K562 (cell line): Measurements from ENCODE around the gene PSORS1C1. TPM values are rescaled to one million over a fixed set of nuclear protein-coding genes. Genes with fewer than 3 reads are reported as not detected.

ENCODE experiments used
- ARID3B ChIP-seq: fragments of 250-450 bp; sonication (Bioruptor Pico); IDR thresholded peaks from 2 replicates; pipeline ENCODE4 v1.4.0; 2020; ENCODE audit warnings: borderline replicate concordance
- BHLHE40 ChIP-seq: IDR thresholded peaks from 2 replicates; pipeline ENCODE4 v1.6.1; 2011; ENCODE audit warnings: low read length, improper control_type of control experiment
- BRCA1 ChIP-seq, 2 experiments: fragments of 450-650 bp in 1 of 2; sonication (generic) in 1 of 2; formaldehyde crosslinking in 1 of 2; IDR thresholded peaks; 2 replicates each; pipeline versions ENCODE4 v1.5.0 to v1.6.1; 2017 to 2020; ENCODE audit warnings: mild to moderate bottlenecking in 1 of 2, missing genetic modification reagents in 1 of 2
- CHAMP1 ChIP-seq: fragments of 450-650 bp; IDR thresholded peaks from 2 replicates; pipeline ENCODE4 v1.6.1; 2016; ENCODE audit warnings: mild to moderate bottlenecking
- EGR1 ChIP-seq: fragments of 450-650 bp; conservative IDR thresholded peaks from 2 replicates; pipeline ENCODE4 v1.6.1; 2017; ENCODE audit warnings: mild to moderate bottlenecking
- GTF2A2 ChIP-seq: IDR thresholded peaks from 2 replicates; pipeline ENCODE4 v1.6.1; 2016; ENCODE audit warnings: mild to moderate bottlenecking, missing genetic modification characterization, missing compliant biosample characterization
- HMGN3 ChIP-seq: IDR thresholded peaks from 2 replicates; pipeline ENCODE4 v1.6.1; 2011; ENCODE audit warnings: borderline replicate concordance, low read depth, mild to moderate bottlenecking, mixed read lengths, low read length; ENCODE audit not compliant: insufficient read length; ENCODE audit errors: extremely low read depth
- KDM1A ChIP-seq, 2 experiments: fragments of 450-650 bp; IDR thresholded peaks; 2 replicates each; pipeline ENCODE4 v1.6.1; 2016; ENCODE audit warnings: mild to moderate bottlenecking in 2 of 2
- LARP7 ChIP-seq: fragments of 450-650 bp; IDR thresholded peaks from 2 replicates; pipeline ENCODE4 v1.6.1; 2016
- NCOA2 ChIP-seq, 2 experiments: fragments of 450-650 bp; IDR thresholded peaks; 2 replicates each; pipeline ENCODE4 v1.6.1; 2018; ENCODE audit warnings: mild to moderate bottlenecking in 2 of 2, moderate library complexity in 1 of 2; ENCODE audit not compliant: partially characterized antibody in 2 of 2
- NFATC3 ChIP-seq: fragments of 450-650 bp; IDR thresholded peaks from 2 replicates; pipeline ENCODE4 v1.6.1; 2017; ENCODE audit warnings: mild to moderate bottlenecking
- NR3C1 ChIP-seq: sonication (generic); formaldehyde crosslinking; IDR thresholded peaks from 2 replicates; pipeline ENCODE4 v1.8.1; 2022; ENCODE audit warnings: missing genetic modification reagents
- NRF1 ChIP-seq, 2 experiments: fragments of 450-650 bp; IDR thresholded peaks in 1 of 2; conservative IDR thresholded peaks in 1 of 2; 2 replicates each; pipeline ENCODE4 v1.6.1; 2014; ENCODE audit warnings: mild to moderate bottlenecking in 2 of 2
- TBP ChIP-seq: optimal IDR thresholded peaks from 2 replicates; pipeline ENCODE3; 2011; ENCODE audit warnings: low read depth, low read length, improper control_type of control experiment
- TEAD1 ChIP-seq, 2 experiments: fragments of 450-650 bp in 1 of 2; sonication (generic) in 1 of 2; formaldehyde crosslinking; IDR thresholded peaks; 2 replicates each; pipeline versions ENCODE4 v1.4.0 to v1.8.0; 2020 to 2022; ENCODE audit warnings: mild to moderate bottlenecking in 2 of 2, missing genetic modification reagents in 1 of 2
- ZBTB11 ChIP-seq, 3 experiments: fragments of 200-800 bp in 1 of 3; fragments of 250-450 bp in 1 of 3; fragments of 450-650 bp in 1 of 3; sonication (Bioruptor Pico) in 1 of 3; sonication (Bioruptor generic) in 1 of 3; formaldehyde crosslinking in 1 of 3; IDR thresholded peaks; 2 replicates each; pipeline versions ENCODE4 v1.6.1 to v1.8.0; 2016 to 2022; ENCODE audit warnings: mild to moderate bottlenecking in 2 of 3, missing genetic modification characterization in 2 of 3, missing compliant biosample characterization in 1 of 3, moderate library complexity in 1 of 3
- ZKSCAN1 ChIP-seq: fragments of 150-350 bp; IDR thresholded peaks from 2 replicates; pipeline ENCODE4 v1.6.1; 2016; ENCODE audit warnings: low read depth, low read length
- ZNF165 ChIP-seq: fragments of 250-450 bp; sonication (Bioruptor Pico); IDR thresholded peaks from 2 replicates; pipeline ENCODE4 v1.4.0; 2020; ENCODE audit warnings: borderline replicate concordance
- ZNF324 ChIP-seq: fragments of 250-450 bp; sonication (Bioruptor Pico); IDR thresholded peaks from 2 replicates; pipeline ENCODE4 v1.4.0; 2020; ENCODE audit warnings: mild to moderate bottlenecking
- ZNF561 ChIP-seq: fragments of 450-650 bp; formaldehyde crosslinking; conservative IDR thresholded peaks from 2 replicates; pipeline ENCODE4 v1.4.0; 2020; ENCODE audit warnings: mild to moderate bottlenecking, moderate library complexity
- polyA plus RNA-seq, 8 experiments: library from polyadenylated mRNA; depleted of rRNA in 4 of 8; stranded (reverse) in 5 of 8; unstranded in 3 of 8; fragments of >200 nt; fragmentation: Nextera tagmentation in 2 of 8; fragmentation: Illumina TruSeq in 1 of 8; extraction: Ambion mirVana in 2 of 8; extraction: Trizol in 1 of 8; gene quantifications; 2 replicates each; pipeline versions ENCODE4 v1.2.1 to v1.2.3, GENCODE V29; 2011 to 2014; ENCODE audit warnings: inconsistent platforms in 1 of 8, missing spikeins in 1 of 8
- total RNA-seq, 7 experiments: library from RNA; depleted of rRNA in 6 of 7; stranded (reverse); fragments of >200 nt in 6 of 7; fragmentation: Illumina TruSeq in 2 of 7; extraction: Trizol in 2 of 7; gene quantifications; 2 replicates each; pipeline versions ENCODE4 v1.2.1 to v1.2.3, GENCODE V29; 2011 to 2021; ENCODE audit warnings: low replicate concordance in 1 of 7
- TF ChIP-seq, protein P1 (sequence below): fragments of 250-450 bp; sonication (Bioruptor Pico); IDR thresholded peaks from 2 replicates; pipeline ENCODE4 v1.6.1; 2021; ENCODE audit warnings: mild to moderate bottlenecking

Gene PSORS1C1
- total and polyA plus RNA-seq, 9 of the 15 experiments (the other 6 are each of a cell fraction or from before 2014, with no cell fraction given), result 0.11 TPM; not detected in 8

DNA sequence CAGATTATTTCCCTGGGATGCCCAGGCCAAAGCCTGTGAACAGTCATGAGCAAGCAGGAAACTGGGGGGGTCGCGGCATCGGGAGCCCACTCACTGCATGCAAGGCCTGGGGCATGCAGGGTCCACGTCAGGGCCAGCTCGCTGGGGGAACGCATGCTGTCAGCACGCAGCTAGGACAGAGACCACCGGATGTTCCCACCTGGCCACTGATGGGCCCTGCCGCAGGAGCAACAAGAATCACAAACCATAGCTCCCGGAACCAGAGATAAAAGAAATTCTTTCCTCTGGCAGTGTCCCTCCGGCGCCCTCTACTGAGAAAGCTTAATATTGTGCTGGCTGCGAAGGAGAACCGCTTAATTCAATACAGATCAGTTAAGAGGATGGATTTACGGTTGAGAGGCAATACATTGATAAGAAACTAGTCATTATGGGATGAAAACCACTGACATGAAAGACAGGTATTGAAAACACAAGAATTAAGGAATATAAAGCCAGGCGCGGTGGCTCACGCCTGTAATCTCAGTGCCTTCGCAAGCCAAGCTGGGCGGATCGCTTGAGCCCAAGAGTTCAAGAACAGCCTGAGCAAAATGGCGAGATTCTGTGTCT, 34.8 kb upstream of the PSORS1C1 start (continued):
- peak; percentile 39 for TF ChIP-seq HMGN3
- no peak for TF ChIP-seq ZNF561 (CRISPR knock-in tag)
- TF ChIP-seq BHLHE40, result 0 out of 2 replicates have a peak, but pooled peaks have one; percentile 9
- TF ChIP-seq ZBTB11 (CRISPR knock-in tag; IDR thresholded peaks at IDR 0.05), result no peak
- no peak for TF ChIP-seq NCOA2 (IDR thresholded peaks at IDR 0.05; ENCODE audit: partially characterized antibody in 2 of 2)
- TF ChIP-seq CHAMP1, result no peak
- no peak for TF ChIP-seq GTF2A2
- no peak for TF ChIP-seq ZNF165 (CRISPR knock-in tag)
- no peak for TF ChIP-seq NFATC3
- TF ChIP-seq NRF1 (conservative IDR thresholded peaks at IDR 0.05 in 1 of 2, IDR thresholded peaks at IDR 0.05 in 1 of 2), result 0 out of 4 replicates have a peak, but pooled peaks of 1 of the 2 experiments have one; percentile 13
- no peak for TF ChIP-seq TBP
- TF ChIP-seq NR3C1 (CRISPR knock-in tag), result no peak
- TF ChIP-seq ARID3B (CRISPR knock-in tag), result no peak
- TF ChIP-seq ZKSCAN1, result no peak
- TF ChIP-seq, protein P1, sequence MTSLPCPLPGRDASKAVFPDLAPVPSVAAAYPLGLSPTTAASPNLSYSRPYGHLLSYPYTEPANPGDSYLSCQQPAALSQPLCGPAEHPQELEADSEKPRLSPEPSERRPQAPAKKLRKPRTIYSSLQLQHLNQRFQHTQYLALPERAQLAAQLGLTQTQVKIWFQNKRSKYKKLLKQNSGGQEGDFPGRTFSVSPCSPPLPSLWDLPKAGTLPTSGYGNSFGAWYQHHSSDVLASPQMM (CRISPR knock-in tag), result no peak
- TF ChIP-seq KDM1A (IDR thresholded peaks at IDR 0.05), result no peak
- TF ChIP-seq ZNF324, result no peak
- no peak for TF ChIP-seq EGR1
- TF ChIP-seq BRCA1 (IDR thresholded peaks at IDR 0.05), result no peak
- TF ChIP-seq BRCA1 (CRISPR knock-in tag; IDR thresholded peaks at IDR 0.05), result no peak
- TF ChIP-seq LARP7, result no peak
- peak in 1 of 2 experiments; percentile 34; a peak in 1 of 4 replicates for TF ChIP-seq TEAD1 (CRISPR knock-in tag; IDR thresholded peaks at IDR 0.05)
